HG03565 (cell line): ENCODE measurements around the gene AADAT.
A peak's percentile ranks its signal among the peaks of the same experiment; 100 is the strongest.
"Not testable (repeated sequence)": the region's sequence is repeated elsewhere in the genome, so short reads cannot be mapped to it uniquely, and the experiment has no call there.

Experiments
- ATAC-seq: cut with Tn5 transposase; IDR thresholded peaks from one replicate; pipeline ENCODE4 v1.9.1; 2021; ENCODE audit warnings: mild to moderate bottlenecking, moderate library complexity; ENCODE audit not compliant: unreplicated experiment

Gene AADAT

DNA sequence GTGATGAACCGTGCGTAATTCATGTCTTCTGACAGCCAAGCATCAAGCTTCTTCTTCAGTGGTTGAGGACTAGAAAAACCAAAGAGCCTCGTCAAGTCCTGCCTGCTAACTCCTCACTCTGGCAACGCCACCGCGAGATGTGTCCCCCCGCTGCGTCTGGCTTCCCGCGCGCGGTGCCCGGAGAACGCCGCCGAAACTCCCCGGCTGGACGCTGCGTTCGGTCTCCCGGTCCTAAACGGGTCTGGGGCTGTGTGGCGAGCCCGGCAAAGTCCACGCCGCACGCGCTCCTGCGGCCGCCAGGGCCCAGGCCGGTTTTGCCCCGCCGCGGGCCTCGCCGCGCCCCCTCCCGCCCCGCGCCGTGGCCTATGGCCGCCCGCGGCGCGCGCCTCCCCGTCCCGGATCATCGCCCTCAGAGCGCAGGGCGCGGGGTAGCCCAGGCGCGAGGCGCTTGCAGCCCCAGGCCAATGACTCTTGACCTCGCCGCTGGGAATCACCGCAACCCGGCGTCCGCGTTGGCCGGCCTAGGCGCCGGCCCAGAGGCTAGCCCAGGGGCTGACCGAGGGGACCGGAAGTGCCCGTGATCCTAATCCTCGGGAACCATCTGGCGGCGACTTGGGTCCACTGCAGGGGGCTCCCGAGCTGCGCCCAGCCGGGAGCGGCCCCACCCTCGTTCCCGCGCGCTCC lies at the start of gene AADAT:
TSS of gene AADAT (minus strand) at position 289 of the 684 bp plus-strand sequence. CDS start at position 23, 266 bp downstream.
- peak; percentile 56 for ATAC-seq

DNA sequence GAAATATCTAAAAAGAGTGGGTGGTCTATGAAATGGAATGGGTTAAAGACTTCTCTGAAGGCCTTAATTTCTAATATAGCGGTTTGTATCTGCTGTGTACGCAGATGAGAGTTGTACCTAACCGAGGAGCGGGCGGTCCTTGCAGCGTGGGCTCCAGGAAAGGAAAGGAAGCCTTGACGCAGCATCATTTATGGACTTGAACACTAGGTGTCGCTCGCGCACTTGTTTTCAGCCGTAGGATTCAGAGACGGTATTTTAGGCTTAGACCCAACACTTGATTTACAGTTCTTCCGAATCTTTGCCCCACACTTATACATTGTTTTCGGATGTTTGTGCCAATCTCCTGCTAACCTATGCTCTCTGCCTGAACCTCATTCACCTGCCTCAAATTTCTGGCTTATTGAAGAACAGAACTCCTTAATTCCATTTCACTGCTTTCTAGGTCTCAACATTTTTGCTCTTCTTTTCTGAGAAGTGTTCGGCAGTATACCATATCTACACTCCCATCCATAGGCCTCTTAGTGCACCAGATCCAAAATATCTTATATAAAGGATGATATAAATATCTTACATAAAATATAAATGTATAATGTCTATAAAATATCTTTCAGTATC lies 48.9 kb upstream of the AADAT start:
- peak; percentile 95 for ATAC-seq

DNA sequence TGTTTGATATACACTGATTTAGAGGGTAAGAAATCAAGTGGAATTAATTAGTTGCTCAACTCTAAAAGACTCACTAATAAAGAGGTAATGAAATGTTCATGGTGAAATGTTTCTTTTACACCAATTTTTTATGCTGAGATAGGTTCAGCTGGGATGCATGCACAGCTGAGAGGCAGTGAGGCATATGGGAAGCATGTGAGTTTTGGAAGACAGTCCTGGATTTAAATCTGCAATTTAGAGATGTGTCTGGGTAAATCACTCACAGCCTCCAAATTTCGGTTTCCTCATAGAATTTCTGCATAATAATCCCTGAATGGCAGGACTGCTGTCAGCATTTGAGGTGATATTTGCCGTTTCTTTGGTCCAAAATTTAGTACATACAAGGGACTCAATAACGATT lies 48.2 kb upstream of the AADAT start:
- no peak for ATAC-seq

DNA sequence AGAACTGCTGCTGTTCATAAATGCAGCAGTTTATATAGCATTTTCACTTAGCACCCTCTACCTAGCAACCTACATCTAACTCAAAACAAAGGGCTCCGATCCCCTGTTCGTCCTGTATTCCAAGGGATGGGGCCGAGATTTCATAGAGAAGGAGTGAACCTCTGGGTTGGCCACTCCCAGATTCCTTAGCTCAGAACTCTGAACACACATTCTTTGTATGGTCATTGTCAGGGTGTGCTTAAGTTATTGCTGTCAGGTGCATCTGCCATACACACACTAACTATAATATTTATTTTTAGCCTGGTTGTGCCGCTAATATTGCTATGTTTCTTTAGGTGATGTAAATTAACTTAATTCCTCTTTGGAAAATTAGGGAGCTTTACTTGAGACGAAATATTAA lies 47.7 kb upstream of the AADAT start:
- no peak for ATAC-seq

DNA sequence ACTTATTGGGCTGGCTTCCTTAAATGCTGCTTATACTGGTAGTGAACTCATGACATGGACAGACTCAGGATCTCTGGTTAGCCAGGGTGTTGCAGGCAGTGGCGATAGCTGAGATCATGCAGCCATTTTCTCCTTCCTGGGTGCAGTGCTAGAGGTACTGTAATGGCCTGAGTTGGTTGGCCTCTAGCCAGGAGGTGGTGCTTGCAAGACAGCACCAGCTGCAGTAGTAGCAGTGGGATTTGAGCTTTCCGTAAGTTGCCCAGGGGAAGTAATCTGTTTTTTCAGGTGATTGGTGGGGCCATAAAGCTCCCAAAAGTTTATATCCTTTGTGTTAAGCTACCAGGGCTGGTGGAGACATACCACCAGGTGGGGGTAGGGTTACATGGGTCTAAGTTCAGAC lies 45.1 kb upstream of the AADAT start:
- no peak for ATAC-seq

DNA sequence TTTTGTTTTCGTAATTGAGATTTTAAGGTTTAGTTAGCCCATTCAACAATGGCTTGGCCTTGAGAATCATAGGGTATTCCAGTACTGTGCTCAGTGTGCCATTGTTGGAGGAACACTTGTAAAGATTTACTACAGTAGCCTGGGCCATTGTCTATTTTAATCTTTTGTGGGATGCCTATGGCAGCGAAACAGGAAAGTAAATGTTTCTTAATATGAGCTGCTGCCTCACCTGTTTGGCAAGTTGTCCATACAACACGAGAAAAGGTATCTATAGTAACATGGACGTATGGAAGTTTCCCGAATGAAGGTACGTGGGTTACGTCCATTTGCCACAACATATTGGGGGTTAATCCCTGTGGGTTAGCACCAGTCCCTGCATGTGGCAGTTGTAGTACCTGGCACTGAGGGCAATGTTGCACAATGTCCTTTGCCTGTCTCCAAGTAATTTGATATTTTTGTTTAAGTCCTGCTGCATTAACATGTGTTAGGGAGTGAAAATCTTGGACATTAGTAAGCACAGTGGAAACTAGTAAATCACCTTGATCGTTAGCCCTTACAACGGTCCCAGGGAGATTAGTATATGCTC lies 38.6 kb upstream of the AADAT start:
- no peak for ATAC-seq

DNA sequence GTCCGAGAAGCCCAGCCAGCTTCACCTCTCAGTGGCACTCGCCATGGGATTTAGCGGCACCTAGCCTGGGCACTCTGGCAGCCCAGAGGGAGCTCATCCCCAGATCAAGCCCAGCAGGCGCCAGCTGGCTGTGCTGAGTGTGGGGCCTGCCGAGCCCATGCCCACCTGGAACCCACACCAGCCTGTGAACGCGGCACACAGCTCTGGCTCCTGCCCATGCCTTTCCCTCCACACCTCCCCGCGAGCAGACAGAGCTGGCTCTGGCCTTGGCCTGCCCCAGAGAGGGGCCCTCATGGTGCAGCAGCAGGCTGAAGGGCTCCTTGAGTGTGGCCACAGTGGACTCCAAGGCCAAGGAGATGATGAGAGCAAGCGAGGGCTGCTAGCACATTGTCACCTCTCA lies 38.0 kb upstream of the AADAT start:
- ATAC-seq: no peak

DNA sequence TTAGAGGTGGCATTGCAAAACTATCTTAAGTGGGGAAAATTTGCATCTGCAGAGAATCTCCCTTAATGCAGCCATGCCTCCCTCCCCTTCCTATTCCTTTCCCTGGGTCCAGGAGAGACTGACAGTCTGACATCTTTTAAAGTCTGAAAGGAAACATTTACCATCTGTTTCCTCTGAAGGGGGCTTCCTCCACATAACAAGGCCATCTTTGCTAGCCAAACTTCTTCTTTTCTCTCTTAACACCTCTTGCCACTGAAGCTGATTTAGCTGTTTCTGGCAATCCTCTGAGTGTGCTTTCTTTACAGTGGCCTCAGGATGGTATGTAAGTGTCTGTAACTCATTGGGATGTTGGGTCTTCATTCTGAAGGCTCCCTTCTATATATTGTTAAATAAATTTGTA lies 34.6 kb upstream of the AADAT start:
- ATAC-seq: no peak

DNA sequence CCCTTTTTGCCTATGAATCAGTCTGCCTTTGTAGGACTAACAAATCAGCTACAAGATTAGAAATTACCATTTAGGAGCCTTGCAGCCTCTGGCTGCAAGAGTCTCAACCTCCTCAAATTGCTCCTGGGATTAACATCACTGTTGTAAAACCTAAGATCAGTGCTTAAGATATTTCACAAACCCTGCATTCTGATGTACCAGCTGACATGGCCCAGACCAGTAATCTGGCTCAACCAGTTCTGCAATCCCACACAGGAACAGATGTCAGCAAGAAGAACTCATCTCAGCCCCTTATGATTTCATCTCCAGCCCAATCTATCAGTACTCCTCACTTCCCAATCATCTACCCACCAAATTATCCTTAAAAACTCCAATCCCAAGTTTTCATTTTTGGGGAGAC lies 32.5 kb upstream of the AADAT start:
- no peak for ATAC-seq

DNA sequence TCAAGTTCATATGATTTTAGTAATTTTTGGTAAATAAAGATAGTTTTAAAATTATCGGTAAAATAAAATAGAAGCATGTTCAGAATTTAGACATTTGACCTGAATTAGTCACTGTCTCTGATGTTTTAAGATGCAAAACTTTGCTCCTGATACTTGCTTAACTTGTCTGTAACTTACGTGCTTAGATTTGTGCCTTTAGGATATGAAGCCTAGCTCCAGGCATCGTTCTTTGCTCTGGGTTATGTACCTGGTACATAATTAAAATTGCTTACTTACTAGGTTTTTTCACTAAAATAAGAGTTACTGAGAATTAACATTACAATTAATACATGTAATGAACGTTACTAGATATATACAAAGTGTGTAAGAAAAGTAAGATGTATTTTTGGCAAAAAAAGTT lies 24.9 kb upstream of the AADAT start:
- no peak for ATAC-seq

DNA sequence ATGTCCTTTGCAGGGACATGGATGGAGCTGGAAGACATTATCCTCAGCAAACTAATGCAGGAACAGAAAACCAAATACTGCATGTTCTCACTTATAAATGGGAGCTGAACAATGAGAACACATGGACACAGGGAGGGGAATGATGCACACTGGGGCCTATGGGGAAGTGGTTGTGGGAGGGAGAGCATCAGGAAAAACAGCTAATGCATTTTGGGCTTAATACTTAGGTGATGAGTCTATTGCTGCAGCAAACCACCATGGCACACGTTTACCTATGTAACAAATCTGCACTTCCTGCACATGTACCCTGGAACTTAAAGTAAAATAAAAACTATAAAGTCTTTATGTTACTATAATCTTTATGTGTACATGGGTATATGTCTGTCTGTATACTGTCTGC lies 24.4 kb upstream of the AADAT start:
- ATAC-seq: not testable (repeated sequence)

DNA sequence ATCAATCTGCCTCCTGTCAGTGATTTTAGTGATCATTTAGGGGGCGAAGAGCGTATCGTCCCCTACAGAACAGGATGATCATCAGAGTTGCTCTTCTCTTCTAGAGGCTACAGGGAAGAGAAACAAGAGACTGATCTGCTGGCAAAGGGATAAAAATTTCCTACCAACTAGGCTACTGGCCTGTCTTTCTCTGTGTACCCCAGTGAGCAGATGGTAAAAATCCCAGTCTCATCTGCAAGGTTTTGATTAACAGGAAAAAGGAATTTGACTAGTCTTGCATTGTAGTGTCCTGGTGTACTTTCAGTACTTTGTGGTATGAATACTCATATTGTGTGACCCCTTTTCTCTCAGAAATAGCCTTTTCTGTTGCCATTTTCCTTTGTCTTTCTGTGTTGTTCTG lies 21.8 kb upstream of the AADAT start:
- no peak for ATAC-seq

DNA sequence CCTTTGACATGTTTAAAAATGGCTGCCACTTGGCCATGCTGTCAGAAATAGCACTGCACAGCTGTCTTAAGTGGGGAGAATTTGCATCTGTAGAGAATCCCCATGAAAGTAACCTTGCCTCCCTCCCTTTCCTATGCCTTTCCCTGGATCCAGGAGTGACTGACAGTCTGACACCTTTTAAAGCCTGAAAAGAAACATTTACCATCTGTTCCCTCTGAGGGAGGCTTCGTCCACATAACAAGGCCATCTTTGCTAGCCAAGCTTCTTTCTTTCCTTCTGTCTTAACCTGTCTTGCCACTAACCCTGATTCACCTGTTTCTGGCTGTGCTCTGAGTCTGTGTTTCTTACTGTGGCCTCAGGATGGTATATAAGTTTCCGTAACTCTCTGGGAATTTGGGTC lies 21.3 kb upstream of the AADAT start:
- ATAC-seq: no peak

DNA sequence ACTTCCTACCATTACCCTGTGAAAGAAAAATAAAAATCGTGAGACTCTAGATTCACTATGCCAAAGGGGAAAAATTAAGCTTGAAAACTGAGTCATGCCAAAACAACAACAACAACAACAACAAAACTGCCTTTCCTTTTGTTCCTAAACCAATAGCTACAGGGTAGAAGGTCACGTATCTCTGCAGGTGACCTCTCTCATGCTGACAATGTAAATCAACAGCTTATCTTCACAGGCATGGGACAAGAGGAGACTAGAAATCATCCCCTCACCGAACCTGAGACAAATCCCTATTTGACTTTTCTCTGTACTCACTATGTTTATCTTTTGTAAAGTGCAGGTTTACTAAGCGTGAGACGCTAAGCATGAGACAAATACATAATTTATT lies 20.5 kb upstream of the AADAT start:
- ATAC-seq: no peak

DNA sequence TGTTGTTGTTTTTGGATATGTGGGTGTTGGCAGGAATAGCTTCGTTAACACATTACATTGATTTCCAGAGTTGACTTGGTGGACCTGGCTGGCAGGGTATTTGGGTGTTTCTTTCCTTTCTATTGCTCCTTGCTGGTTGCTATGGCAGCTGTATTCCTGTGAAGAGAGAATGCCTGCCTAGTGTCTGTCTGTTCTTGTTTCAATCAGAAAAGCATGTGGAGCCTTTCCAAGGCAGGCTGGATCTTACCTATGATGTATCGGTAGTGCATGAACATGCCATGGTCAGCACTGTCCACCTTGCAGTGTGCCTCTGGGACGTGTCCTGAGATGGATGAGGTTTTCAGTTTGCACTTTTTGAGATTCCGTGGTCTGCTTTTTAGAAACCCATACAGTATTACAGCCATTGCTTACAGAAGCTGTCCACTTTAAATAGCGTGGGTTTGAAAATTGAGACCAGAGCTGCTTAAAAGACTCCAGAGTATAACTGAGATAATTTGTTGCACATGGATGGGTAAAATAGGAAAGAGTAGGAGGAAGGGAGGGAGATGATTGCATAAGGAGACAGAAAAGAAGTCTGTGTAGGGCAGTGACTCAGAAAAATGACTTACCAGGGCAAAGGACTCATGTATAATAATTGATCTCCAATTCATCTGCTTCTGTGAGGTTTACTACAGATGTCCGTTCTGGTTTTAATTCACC lies 20.0 kb upstream of the AADAT start:
- ATAC-seq: no peak

DNA sequence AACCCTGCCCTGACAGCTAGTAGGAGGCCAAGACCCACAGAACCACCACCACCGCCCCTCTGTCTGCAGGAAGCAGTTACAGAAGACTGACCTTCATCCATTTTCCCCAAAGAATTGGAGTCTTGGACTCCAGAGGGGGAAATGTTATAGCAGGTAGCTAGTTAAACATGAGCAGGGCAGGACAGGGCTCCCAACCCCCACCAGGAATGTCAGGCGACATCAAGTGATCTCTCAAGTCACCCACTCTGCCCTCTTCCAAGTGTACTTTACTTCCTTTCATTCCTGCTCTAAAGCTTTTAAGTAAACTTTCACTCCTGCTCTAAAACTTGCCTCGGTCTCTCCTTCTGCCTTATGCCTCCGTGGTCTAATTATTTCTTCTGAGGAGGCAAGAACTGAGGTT lies 17.1 kb upstream of the AADAT start:
- no peak for ATAC-seq

DNA sequence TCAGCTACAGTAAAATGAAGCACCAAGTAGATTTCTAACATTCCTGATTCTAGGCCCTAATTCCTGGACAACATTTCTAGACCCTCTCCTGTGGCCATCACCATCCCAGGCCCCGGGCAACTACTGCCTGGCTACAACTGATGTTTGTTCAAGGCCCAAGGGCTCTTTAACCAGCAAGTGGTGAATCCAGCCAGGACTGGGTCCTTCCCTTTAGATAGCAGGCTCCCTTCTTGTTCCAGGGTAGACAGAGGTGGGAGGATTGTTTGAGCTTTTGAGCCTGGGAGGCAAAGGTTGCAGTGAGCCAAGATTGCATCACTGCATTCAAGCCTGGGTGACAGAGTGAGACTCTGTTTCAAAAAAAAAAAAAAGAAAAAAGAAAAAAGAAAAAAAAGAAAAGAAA lies 12.7 kb upstream of the AADAT start:
- ATAC-seq: no peak

DNA sequence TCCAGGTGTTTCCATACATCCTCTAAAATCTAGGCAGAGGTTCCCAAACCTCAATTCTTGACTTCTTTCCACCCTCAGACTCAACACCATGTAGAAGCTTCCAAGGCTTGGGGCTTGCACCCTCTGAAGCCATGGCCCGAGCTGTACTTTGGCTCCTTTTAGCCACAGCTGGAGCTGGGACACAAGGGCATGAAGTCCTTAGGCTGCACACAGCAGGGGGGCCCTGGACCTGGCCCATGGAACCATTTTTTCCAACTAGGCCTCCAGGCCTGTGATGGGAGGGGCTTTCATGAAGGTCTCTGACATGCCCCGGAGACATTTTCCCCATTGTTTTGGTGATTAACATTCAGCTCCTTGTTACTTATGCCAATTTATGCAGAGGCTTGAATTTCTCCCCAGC lies 8.4 kb upstream of the AADAT start:
- not testable (repeated sequence) for ATAC-seq

DNA sequence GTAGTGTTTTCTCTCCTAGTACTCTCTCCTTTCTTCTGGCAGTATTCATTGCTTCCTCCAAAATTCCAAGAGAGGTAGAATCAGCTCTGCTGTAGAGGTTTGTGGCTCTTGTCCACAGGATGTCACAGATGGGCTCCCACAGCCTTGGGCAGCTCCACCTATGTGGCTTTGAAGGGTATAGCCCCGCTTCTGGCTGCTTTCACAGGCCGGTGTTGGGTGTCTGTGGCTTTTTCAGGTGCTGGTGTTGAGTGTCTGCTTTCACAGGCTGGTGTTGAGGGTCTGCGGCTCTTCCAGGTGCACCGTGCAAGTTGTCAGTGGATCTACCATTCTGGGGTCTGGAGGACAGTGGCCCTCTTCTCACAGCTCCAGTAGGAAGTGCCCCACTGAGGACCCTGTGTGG lies 7.9 kb upstream of the AADAT start:
- no peak for ATAC-seq

DNA sequence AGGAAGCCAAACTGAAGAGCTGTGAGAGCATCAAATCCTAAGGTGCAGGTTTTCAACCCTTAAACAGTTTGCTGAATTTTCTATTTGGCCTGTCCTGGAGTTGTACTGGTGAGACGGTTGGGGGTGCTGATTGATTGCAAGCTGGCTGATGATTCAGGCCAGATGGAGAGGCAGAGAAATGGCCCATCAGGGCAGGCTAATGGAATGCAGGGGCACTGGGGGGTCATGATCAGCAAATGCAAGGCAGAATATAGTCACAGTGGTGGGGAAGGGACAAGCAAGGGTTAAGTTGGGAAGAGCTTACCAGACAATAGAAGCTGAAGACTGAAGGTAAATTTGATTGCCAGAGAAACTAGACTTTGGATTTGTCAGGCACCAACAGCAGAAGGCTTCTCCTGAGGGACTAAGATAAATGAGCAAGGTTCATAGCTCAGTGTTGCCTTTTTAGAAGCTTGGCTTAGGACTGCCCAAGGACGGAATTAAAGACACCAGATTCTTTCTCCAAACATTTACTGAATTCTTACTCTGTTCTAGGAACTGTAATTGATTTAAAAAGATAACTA lies 4.3 kb upstream of the AADAT start:
- no peak for ATAC-seq

DNA sequence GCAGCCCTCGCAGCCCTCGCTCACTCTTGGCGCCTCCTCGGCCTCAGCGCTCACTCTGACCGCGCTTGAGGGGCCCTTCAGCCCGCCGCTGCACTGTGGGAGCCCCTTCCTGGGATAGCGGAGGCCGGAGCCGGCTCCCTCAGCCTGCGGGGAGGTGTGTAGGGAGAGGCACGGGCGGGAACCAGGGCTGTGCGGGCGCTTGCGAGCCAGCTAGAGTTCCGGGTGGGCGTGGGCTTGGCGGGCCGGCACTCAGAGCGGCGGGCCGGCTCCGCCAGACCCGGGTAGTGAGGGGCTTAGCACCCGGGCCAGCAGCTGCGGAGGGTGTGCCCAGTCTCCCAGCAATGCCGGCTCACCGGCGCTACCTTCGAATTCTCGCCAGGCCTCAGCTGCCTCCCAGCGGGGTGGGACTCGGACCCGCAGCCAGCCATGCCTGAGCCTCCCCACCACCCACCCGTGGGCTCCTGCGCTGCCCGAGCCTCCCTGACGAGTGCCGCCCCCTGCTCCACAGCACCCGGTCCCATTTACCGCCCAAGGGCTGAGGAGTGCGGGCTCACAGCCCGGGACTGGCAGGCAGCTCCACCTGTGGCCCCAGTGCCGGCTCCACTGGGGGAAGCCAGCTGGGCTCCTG lies 1.4 kb upstream of the AADAT start:
- no peak for ATAC-seq
